Effector memory CD4-positive, alpha-beta T cell (primary cell): ENCODE measurements around the gene HGFAC.

Source experiments
- DNase-seq, 3 donors: peaks; one replicate each; pipeline ENCODE4 v3.0.0-alpha.2; 2020
- H3K27ac ChIP-seq: 2 replicates; pipeline ENCODE4 v1.7.0; 2013; ENCODE audit warnings: mild to moderate bottlenecking, low read length, moderate library complexity; ENCODE audit not compliant: insufficient read depth, poor library complexity, severe bottlenecking
- H3K27me3 ChIP-seq: replicated peaks from 2 replicates; pipeline ENCODE4 v1.7.0; 2013; ENCODE audit warnings: mild to moderate bottlenecking, low read length; ENCODE audit not compliant: insufficient read depth, control insufficient read depth, poor library complexity, severe bottlenecking
- H3K36me3 ChIP-seq: 2 replicates; pipeline ENCODE4 v1.7.0; 2013; ENCODE audit warnings: mild to moderate bottlenecking, low read length, moderate library complexity; ENCODE audit not compliant: control insufficient read depth, insufficient read depth
- H3K4me1 ChIP-seq: 2 replicates; pipeline ENCODE4 v1.7.0; 2013; ENCODE audit warnings: low read length, mild to moderate bottlenecking; ENCODE audit not compliant: control insufficient read depth, insufficient read depth, poor library complexity, severe bottlenecking
- H3K4me3 ChIP-seq: 2 replicates; pipeline ENCODE4 v1.7.0; 2013; ENCODE audit warnings: low read length, low read depth, mild to moderate bottlenecking; ENCODE audit not compliant: insufficient read depth, poor library complexity, severe bottlenecking
- H3K9me3 ChIP-seq: 2 replicates; pipeline ENCODE4 v1.7.0; 2013; ENCODE audit warnings: mild to moderate bottlenecking, low read length, moderate library complexity; ENCODE audit not compliant: control insufficient read depth

The HGFAC gene

DNA sequence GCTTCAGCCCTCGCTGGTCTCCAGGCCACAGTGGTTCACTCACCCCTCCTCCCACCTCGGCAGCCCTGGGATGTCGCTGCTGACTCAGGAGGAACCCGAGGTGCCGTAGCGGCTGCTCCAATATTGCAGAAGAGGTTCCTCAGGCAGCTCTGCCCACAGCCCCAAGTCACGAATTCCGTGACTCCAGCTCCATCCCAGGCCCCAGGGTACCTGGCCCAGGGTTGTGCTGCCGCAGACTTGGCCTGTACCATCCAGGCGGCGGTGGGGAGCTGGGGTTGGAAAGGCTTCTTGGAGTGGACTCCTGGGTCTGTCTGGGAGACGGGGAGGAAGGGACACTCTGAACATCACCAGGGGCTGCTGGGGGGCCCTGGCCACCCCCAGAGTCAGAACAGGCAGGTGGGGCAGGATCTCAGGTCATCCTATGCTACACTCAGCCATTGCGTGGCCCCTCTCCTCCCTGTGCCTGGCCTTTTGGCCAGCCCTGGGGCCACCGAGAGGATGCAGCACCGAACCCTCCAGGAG, 728 bp upstream of the HGFAC start:
- no peak for DNase-seq
- Histone ChIP-seq H3K27me3 (no peaks in the 10 kb centered on the region), H3K27ac (no peak overlapping the region), H3K4me1 (no peaks in the 10 kb centered on the region), H3K4me3 (no peak overlapping the region), H3K36me3 (no peaks in the 10 kb centered on the region), H3K9me3 (no peaks in the 10 kb centered on the region)

DNA sequence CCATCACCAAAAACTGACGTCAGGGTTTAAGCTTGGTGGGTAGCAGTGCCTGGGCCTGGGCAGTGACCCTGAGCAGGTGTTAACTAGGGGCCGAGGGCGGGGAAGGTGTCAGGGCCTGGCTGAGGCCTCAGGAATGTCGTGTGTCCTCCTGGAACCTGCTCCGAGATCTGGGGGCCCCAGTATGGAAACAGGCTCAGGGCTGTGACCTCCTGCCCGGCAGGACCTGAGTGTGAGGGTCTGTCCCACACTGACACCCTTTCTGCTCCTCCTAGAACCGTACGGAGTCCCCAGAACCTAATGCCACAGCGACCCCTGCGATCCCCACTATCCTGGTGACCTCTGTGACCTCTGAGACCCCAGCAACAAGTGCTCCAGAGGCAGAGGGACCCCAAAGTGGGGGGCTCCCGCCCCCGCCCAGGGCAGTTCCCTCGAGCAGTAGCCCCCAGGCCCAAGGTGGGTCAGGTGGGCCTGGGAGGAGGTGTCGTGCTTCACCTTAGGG, 741 bp downstream of the HGFAC start:
- Histone ChIP-seq H3K27ac (no peak overlapping the region), H3K4me3 (no peak overlapping the region), H3K36me3 (no peaks in the 10 kb centered on the region), H3K9me3 (no peaks in the 10 kb centered on the region), H3K4me1 (no peaks in the 10 kb centered on the region), H3K27me3 (no peaks in the 10 kb centered on the region)
- DNase-seq = no peak

DNA sequence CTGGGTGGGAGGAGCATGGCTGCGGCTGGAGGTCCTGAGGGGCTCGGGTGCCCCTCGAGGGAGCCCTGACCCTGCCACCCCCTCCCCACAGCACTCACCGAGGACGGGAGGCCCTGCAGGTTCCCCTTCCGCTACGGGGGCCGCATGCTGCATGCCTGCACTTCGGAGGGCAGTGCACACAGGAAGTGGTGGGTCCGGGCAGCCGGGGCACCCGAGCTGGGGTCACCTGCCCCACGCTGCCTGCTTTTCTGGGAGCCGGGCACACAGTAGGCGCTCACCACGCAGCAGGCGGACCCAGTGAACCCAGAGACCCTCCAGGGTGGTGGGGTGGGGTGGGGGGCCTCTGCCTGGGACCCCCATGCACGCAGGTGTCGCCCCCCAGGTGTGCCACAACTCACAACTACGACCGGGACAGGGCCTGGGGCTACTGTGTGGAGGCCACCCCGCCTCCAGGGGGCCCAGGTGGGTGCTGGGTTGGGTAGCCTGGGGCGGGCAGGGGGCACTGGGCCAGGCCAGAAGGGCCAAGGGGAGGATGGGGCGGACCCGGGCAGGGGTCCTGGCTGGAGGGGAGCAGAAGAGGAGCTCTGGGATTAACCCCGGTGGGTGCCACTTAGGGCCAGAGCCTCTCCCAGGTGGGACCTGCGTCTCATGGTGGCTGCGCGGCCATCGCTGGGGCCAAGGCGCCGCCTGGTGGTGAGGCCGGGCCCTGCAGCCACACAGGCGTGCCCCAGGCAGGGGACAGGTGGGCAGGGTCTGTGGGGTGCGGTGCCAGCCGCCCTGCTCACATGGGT, 1.4 kb downstream of the HGFAC start:
- H3K27me3 ChIP-seq = no peaks in the 10 kb centered on the region
- no peaks in the 10 kb centered on the region for H3K36me3 ChIP-seq
- H3K4me3 ChIP-seq = no peak overlapping the region
- DNase-seq = peak; percentile 29 to 46 (median 35)
- H3K9me3 ChIP-seq = no peaks in the 10 kb centered on the region
- no peak overlapping the region for H3K27ac ChIP-seq
- H3K4me1 ChIP-seq = no peaks in the 10 kb centered on the region

DNA sequence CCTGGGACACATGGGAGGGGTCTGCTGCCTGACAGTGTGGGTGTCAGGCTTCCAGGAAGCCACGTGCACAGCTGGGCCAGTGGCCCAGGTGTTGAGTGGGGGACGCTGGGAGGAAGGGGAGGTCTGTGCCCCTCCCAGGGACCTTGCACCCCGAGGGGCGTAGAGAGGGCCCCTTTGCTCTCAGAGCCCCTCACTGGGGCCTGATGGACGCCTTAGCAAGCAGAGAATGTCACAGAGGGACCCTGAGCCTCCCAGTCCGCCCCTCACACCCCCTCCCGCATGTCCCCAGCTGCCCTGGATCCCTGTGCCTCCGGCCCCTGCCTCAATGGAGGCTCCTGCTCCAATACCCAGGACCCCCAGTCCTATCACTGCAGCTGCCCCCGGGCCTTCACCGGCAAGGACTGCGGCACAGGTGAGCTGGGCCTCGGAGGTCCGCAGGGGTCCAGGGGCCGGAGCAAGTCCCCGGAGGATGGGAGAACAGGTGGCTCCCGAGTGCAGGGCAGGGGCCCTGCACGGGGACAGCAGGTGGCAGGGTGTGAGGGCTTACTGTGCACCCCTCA, 2.1 kb downstream of the HGFAC start:
- Histone ChIP-seq H3K36me3 (no peaks in the 10 kb centered on the region), H3K4me1 (no peaks in the 10 kb centered on the region), H3K4me3 (no peak overlapping the region), H3K9me3 (no peaks in the 10 kb centered on the region), H3K27ac (no peak overlapping the region), H3K27me3 (no peaks in the 10 kb centered on the region)
- no peak for DNase-seq

DNA sequence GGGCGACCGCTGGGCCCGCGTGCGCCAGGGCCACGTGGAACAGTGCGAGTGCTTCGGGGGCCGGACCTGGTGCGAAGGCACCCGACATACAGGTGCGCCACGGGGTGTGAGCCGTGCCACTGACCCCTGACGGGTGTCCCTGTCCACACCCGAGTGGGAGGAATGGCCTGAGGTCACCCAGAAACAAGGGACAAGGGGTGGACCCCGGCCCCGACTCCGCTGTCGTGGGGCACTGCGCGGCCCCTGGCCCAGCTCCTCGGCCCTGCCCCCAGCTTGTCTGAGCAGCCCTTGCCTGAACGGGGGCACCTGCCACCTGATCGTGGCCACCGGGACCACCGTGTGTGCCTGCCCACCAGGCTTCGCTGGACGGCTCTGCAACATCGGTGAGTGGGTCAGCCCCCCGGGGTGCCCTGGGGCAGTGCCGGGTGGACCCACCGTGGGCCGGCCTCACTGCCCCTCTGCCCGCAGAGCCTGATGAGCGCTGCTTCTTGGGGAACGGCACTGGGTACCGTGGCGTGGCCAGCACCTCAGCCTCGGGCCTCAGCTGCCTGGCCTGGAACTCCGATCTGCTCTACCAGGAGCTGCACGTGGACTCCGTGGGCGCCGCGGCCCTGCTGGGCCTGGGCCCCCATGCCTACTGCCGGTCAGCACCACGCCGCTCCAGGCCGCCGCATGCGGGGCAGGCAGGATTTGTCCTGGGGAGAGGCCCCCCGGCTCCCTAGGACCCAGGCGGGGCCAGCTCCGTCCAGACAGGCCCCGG, 2.8 kb downstream of the HGFAC start:
- no peak for DNase-seq
- H3K4me3 ChIP-seq = no peak overlapping the region
- H3K36me3 ChIP-seq = no peaks in the 10 kb centered on the region
- no peak overlapping the region for H3K27ac ChIP-seq
- H3K9me3 ChIP-seq = no peaks in the 10 kb centered on the region
- no peaks in the 10 kb centered on the region for H3K27me3 ChIP-seq
- H3K4me1 ChIP-seq = no peaks in the 10 kb centered on the region

DNA sequence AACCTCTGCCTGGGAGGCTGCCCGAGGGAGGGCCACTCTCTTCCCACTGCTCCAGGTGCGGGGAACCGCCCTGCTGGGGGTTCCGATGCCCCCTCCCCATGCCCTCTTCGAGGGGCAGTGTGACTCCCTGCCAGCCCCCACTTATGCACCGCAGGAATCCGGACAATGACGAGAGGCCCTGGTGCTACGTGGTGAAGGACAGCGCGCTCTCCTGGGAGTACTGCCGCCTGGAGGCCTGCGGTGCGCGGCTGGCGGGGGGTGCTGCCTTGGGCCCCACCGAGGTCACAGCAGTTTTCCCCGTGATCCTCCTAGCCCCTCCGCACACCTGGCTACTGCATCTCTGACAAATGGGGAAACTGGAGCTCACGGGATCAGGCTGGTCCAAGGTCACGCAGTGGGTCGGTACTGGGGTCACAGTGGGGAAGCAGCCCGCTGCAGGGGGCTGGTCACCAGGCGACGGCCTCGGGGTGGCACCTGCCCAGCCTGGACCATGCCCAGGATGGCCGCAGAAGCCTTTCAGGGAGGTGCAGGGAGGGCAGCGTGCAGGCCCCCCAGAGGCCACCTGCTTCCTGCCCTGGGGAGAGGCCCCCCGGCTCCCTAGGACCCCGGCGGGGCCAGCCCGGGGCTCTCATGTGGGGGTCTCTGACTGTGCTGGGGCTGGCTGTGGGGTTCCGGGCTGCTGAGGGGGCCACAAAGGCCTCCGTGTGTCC, 3.5 kb downstream of the HGFAC start:
- H3K27ac ChIP-seq = no peak overlapping the region
- H3K36me3 ChIP-seq = no peaks in the 10 kb centered on the region
- no peaks in the 10 kb centered on the region for H3K27me3 ChIP-seq
- H3K4me3 ChIP-seq = no peak overlapping the region
- no peak for DNase-seq
- no peaks in the 10 kb centered on the region for H3K9me3 ChIP-seq
- H3K4me1 ChIP-seq = no peaks in the 10 kb centered on the region

DNA sequence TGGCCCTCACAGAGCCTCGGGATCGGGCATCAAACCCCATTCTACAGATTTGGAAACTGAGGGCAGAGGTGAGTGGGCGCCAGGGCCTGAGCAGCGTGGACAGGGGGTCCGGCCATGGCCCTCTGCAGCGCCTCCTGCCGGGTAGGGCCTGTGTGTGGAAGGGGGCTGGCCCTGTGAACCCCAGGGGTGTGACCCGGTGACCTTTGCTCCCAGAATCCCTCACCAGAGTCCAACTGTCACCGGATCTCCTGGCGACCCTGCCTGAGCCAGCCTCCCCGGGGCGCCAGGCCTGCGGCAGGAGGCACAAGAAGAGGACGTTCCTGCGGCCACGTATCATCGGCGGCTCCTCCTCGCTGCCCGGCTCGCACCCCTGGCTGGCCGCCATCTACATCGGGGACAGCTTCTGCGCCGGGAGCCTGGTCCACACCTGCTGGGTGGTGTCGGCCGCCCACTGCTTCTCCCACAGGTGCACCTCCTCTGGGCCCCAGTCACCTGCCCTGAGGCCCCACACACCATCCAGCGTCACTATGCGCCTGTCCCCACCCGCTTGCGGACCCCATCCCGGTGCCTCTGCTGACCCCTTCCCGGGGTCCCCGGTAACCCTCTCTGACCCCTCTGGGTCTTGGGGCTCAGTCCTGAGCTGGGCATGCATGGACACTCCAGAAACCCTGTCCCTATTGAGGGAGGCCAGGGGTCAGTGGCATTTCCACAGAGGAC, 4.2 kb downstream of the HGFAC start:
- no peak overlapping the region for H3K27ac ChIP-seq
- no peak for DNase-seq
- H3K4me1 ChIP-seq = no peaks in the 10 kb centered on the region
- no peaks in the 10 kb centered on the region for H3K9me3 ChIP-seq
- no peaks in the 10 kb centered on the region for H3K36me3 ChIP-seq
- H3K4me3 ChIP-seq = no peak overlapping the region
- H3K27me3 ChIP-seq = no peaks in the 10 kb centered on the region

DNA sequence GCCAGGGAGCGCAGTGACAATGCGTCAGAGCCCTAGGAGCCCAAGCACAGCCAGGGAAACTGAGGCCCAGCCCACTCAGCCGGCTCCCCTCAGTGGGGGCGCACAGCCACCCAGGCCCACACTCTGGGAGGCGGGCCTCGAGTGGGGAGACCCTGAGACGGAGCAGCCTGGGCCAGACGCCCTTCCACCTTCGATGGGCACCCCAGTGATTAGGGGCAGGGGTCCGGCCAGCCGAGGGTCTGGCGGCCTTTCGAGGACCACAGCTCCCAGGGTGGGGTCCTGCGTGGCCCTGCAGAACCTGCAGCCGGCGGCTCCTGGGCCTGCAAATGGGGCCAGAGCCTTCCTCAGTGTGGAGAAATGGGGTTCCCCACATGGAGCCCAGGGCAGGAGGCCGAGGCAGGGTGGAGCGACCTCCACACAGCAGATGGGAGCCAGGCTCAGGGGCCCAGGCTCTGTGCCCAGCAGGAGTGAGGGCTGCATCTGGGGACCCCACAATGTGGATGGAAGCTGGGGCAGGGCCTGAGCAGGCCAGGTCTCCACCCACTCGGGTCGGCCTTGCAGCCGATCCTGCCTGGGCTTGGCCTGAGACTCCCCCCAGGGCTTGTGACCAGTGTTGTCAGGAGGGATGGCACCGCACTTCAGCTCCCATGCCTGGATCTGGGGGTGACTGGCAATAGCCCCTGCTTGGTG, 5.0 kb downstream of the HGFAC start:
- H3K27me3 ChIP-seq = no peaks in the 10 kb centered on the region
- H3K9me3 ChIP-seq = no peaks in the 10 kb centered on the region
- DNase-seq = no peak
- no peak overlapping the region for H3K4me3 ChIP-seq
- no peaks in the 10 kb centered on the region for H3K4me1 ChIP-seq
- no peak overlapping the region for H3K27ac ChIP-seq
- H3K36me3 ChIP-seq = no peaks in the 10 kb centered on the region
